OCI-LY1 (cell line): Measurements from ENCODE around the gene NDUFC1.

ENCODE experiments used
- H2AFZ ChIP-seq: fragments of 200-600 bp; sonication (generic), shearing (Covaris generic); 2 replicates; pipeline ENCODE4 v1.6.0; 2014; ENCODE audit warnings: antibody characterized with exemption, mild to moderate bottlenecking, low read length
- H3F3A ChIP-seq: fragments of 200-600 bp; sonication (generic), shearing (Covaris generic); 2 replicates; pipeline ENCODE4 v1.6.0; 2014; ENCODE audit warnings: mild to moderate bottlenecking, antibody characterized with exemption, low read length, moderate library complexity; ENCODE audit not compliant: insufficient read depth
- H3K27ac ChIP-seq: fragments of 200-600 bp; sonication (generic); 2 replicates; pipeline ENCODE4 v1.5.1; 2014; ENCODE audit warnings: low read length, mixed run types, mild to moderate bottlenecking, low read depth; ENCODE audit not compliant: poor library complexity, severe bottlenecking
- H3K27me3 ChIP-seq: fragments of 200-600 bp; sonication (generic); 2 replicates; pipeline ENCODE4 v1.6.0; 2014; ENCODE audit warnings: antibody characterized with exemption, mild to moderate bottlenecking, low read length, moderate library complexity; ENCODE audit not compliant: insufficient read depth
- H3K36me3 ChIP-seq: fragments of 200-600 bp; sonication (generic); 2 replicates; pipeline ENCODE4 v1.6.1; 2014; ENCODE audit warnings: mild to moderate bottlenecking, antibody characterized with exemption, low read length, moderate library complexity, mixed read lengths; ENCODE audit not compliant: insufficient read depth
- H3K4me1 ChIP-seq: fragments of 200-600 bp; sonication (generic); 2 replicates; pipeline ENCODE4 v1.5.1; 2014; ENCODE audit warnings: mild to moderate bottlenecking, low read length, moderate library complexity; ENCODE audit not compliant: insufficient read depth, severe bottlenecking
- H3K4me2 ChIP-seq: fragments of 200-600 bp; sonication (generic), shearing (Covaris generic); 2 replicates; pipeline ENCODE4 v1.6.1; 2014; ENCODE audit warnings: low read length
- H3K4me3 ChIP-seq: fragments of 200-600 bp; sonication (generic); 2 replicates; pipeline ENCODE4 v1.5.1; 2014; ENCODE audit warnings: low read length, low read depth, mild to moderate bottlenecking, mixed read lengths; ENCODE audit not compliant: poor library complexity, severe bottlenecking
- H3K79me2 ChIP-seq: fragments of 200-600 bp; shearing (Covaris generic); 2 replicates; pipeline ENCODE4 v1.6.1; 2016; ENCODE audit warnings: mixed run types, low read length, mixed read lengths; ENCODE audit not compliant: insufficient read depth
- H3K9ac ChIP-seq: fragments of 200-600 bp; sonication (generic), shearing (Covaris generic); 2 replicates; pipeline ENCODE4 v1.6.1; 2014; ENCODE audit warnings: mild to moderate bottlenecking, low read length, mixed read lengths
- H3K9me2 ChIP-seq: fragments of 200-600 bp; sonication (generic), shearing (Covaris generic); 2 replicates; pipeline ENCODE4 v1.6.1; 2014; ENCODE audit warnings: low read depth, mild to moderate bottlenecking, low read length, mixed read lengths
- H3K9me3 ChIP-seq: fragments of 200-600 bp; shearing (Covaris generic); 2 replicates; pipeline ENCODE4 v1.6.1; 2014; ENCODE audit warnings: low read length, mixed read lengths
- H4K20me1 ChIP-seq: fragments of 200-600 bp; sonication (generic), shearing (Covaris generic); 2 replicates; pipeline ENCODE4 v1.6.0; 2016; ENCODE audit warnings: mild to moderate bottlenecking, low read length; ENCODE audit not compliant: insufficient read depth
- CTCF ChIP-seq: fragments of 200-600 bp; sonication (generic), shearing (Covaris generic); IDR thresholded peaks from 2 replicates; pipeline ENCODE4 v1.5.1; 2017; ENCODE audit warnings: mild to moderate bottlenecking, antibody characterized with exemption, low read length, moderate library complexity, mixed read lengths
- EZH2 ChIP-seq: fragments of 200-600 bp; sonication (generic), shearing (Covaris generic); IDR thresholded peaks from 2 replicates; pipeline ENCODE4 v1.8.0; 2017; ENCODE audit warnings: borderline replicate concordance, mixed run types, mild to moderate bottlenecking, antibody characterized with exemption, low read length, moderate library complexity, mixed read lengths

The NDUFC1 gene

GRCh38 chr4:139241086-139241783, 61.0 kb downstream of the NDUFC1 start:
- Histone ChIP-seq H3K4me1 (peaks cover 6% of the 10 kb centered on the region), H3K4me3 (no peak overlapping the region), H3K9me2 (no peaks in the 10 kb centered on the region), H2AFZ (no peak overlapping the region), H3K79me2 (no peaks in the 10 kb centered on the region), H3K27me3 (no peaks in the 10 kb centered on the region), H3K9ac (no peak overlapping the region), H3K36me3 (no peaks in the 10 kb centered on the region), H4K20me1 (no peaks in the 10 kb centered on the region), H3K9me3 (peaks cover 6% of the 10 kb centered on the region), H3K27ac (no peak overlapping the region), H3F3A (no peaks in the 10 kb centered on the region), H3K4me2 (no peak overlapping the region)
- TF ChIP-seq CTCF (no peak), EZH2 (no peak)
